IMR-90 (cell line): ENCODE results near the gene SERPINF2.

Experiments
- CHD1 ChIP-seq: IDR thresholded peaks from 2 replicates; pipeline ENCODE4 v1.6.1; 2012; ENCODE audit warnings: low read depth, low read length, improper control_type of control experiment
- FOS ChIP-seq: fragments of 150-350 bp; IDR thresholded peaks from 2 replicates; pipeline ENCODE4 v1.6.1; 2016; ENCODE audit warnings: low read depth, low read length
- NFE2L2 ChIP-seq: fragments of 150-350 bp; IDR thresholded peaks from 2 replicates; pipeline ENCODE4 v1.6.1; 2016; ENCODE audit warnings: low read depth, mild to moderate bottlenecking, low read length
- POLR2A ChIP-seq: IDR thresholded peaks from 2 replicates; pipeline ENCODE4 v1.6.1; 2012; ENCODE audit warnings: mild to moderate bottlenecking, low read depth, low read length
- RAD21 ChIP-seq: IDR thresholded peaks from 2 replicates; pipeline ENCODE4 v1.6.1; 2012; ENCODE audit warnings: low read length, improper control_type of control experiment
- RFX5 ChIP-seq: IDR thresholded peaks from 2 replicates; pipeline ENCODE4 v1.8.0; 2012; ENCODE audit warnings: low read depth, mild to moderate bottlenecking, low read length, moderate library complexity
- SMC3 ChIP-seq: fragments of 150-350 bp; IDR thresholded peaks from 2 replicates; pipeline ENCODE4 v1.6.1; 2016; ENCODE audit warnings: low read depth, mild to moderate bottlenecking, antibody characterized with exemption, low read length, moderate library complexity
- TF ChIP-seq, protein P1 (sequence below): conservative IDR thresholded peaks from 2 replicates; pipeline ENCODE4 v1.5.1; 2012; ENCODE audit warnings: mild to moderate bottlenecking, low read depth, low read length, improper control_type of control experiment
- TF ChIP-seq, protein P2 (sequence below): fragments of 150-350 bp; IDR thresholded peaks from 2 replicates; pipeline ENCODE4 v1.6.1; 2017; ENCODE audit warnings: mild to moderate bottlenecking, antibody characterized with exemption, low read length, low read depth
- TF ChIP-seq, protein P3 (sequence below): fragments of 150-350 bp; IDR thresholded peaks from 2 replicates; pipeline ENCODE4 v1.6.1; 2016; ENCODE audit warnings: low read depth, mild to moderate bottlenecking, low read length, moderate library complexity, borderline replicate concordance

DNA sequence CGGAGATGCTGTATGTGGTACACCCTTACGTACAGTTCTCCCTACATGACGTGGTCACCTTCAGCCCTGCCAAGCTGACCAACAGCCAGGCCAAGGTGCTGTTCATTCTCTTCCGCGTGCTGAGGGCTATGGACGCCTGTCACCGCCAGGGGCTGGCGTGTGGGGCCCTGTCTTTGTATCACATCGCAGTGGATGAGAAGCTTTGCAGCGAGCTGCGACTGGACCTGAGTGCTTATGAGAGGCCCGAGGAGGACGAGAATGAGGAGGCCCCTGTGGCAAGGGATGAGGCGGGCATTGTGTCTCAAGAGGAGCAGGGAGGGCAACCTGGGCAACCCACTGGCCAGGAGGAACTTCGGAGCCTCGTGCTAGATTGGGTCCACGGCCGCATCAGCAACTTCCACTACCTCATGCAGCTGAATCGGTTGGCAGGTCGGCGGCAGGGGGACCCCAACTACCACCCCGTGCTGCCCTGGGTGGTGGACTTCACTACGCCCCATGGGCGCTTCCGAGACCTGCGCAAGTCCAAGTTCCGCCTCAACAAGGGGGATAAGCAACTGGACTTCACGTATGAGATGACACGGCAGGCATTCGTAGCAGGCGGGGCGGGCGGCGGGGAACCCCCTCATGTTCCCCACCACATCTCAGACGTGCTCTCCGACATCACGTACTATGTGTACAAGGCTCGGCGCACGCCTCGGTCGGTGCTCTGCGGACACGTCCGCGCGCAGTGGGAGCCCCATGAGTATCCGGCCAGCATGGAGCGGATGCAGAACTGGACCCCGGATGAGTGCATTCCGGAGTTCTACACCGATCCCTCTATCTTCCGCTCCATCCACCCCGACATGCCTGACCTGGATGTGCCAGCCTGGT lies 16.8 kb upstream of the SERPINF2 start:
- TF ChIP-seq, protein P1, sequence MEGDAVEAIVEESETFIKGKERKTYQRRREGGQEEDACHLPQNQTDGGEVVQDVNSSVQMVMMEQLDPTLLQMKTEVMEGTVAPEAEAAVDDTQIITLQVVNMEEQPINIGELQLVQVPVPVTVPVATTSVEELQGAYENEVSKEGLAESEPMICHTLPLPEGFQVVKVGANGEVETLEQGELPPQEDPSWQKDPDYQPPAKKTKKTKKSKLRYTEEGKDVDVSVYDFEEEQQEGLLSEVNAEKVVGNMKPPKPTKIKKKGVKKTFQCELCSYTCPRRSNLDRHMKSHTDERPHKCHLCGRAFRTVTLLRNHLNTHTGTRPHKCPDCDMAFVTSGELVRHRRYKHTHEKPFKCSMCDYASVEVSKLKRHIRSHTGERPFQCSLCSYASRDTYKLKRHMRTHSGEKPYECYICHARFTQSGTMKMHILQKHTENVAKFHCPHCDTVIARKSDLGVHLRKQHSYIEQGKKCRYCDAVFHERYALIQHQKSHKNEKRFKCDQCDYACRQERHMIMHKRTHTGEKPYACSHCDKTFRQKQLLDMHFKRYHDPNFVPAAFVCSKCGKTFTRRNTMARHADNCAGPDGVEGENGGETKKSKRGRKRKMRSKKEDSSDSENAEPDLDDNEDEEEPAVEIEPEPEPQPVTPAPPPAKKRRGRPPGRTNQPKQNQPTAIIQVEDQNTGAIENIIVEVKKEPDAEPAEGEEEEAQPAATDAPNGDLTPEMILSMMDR: no peak
- TF ChIP-seq RFX5 (no peak), SMC3 (no peak), FOS (no peak), NFE2L2 (no peak), RAD21 (no peak), CHD1 (no peak), POLR2A (no peak)
- TF ChIP-seq, protein P2, sequence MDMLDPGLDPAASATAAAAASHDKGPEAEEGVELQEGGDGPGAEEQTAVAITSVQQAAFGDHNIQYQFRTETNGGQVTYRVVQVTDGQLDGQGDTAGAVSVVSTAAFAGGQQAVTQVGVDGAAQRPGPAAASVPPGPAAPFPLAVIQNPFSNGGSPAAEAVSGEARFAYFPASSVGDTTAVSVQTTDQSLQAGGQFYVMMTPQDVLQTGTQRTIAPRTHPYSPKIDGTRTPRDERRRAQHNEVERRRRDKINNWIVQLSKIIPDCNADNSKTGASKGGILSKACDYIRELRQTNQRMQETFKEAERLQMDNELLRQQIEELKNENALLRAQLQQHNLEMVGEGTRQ: no peak
- TF ChIP-seq, protein P3, sequence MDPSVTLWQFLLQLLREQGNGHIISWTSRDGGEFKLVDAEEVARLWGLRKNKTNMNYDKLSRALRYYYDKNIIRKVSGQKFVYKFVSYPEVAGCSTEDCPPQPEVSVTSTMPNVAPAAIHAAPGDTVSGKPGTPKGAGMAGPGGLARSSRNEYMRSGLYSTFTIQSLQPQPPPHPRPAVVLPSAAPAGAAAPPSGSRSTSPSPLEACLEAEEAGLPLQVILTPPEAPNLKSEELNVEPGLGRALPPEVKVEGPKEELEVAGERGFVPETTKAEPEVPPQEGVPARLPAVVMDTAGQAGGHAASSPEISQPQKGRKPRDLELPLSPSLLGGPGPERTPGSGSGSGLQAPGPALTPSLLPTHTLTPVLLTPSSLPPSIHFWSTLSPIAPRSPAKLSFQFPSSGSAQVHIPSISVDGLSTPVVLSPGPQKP: no peak
